ENCODE results near the gene CD3G. TPM values are rescaled to one million over a fixed set of nuclear protein-coding genes. Genes with fewer than 3 reads are reported as not detected.

The CD3G gene
- total and polyA plus RNA-seq, 2 donors (not counting 1 experiment from before 2014, with no cell fraction given), result 0.34 to 0.76 TPM

GRCh38 chr11:118373871-118374270 is 29.7 kb downstream of the CD3G start:
- no peak overlapping the region for H2AFZ ChIP-seq (ENCODE audit: insufficient read depth, low read depth, low read length, poor library complexity, severe bottlenecking)
- H3K9me3 ChIP-seq (ENCODE audit: control extremely low read depth in 1 of 3, control insufficient read depth in 2 of 3, insufficient read depth in 1 of 3, low read length in 2 of 3), result no peaks in the 10 kb centered on the region
- intact Hi-C loops (cut with micrococcal nuclease), result no loop called here
- POLR2A ChIA-PET, result no interaction called here
- Mint-ChIP-seq H3K27me3 (no peaks in the 10 kb centered on the region), H3K4me1 (no peaks in the 10 kb centered on the region), H3K4me3 (no peak overlapping the region), H3K27ac (no peak overlapping the region), H3K9me3 (ENCODE audit: insufficient read depth) (no peaks in the 10 kb centered on the region)
- no peaks in the 10 kb centered on the region for H3K4me1 ChIP-seq (ENCODE audit: control insufficient read depth in 2 of 2, insufficient read depth in 2 of 2, low read length in 2 of 2)
- WGBS (ENCODE audit: insufficient coverage), result 100% methylated on average over 2 of the region's 5 CpGs
- no peaks in the 10 kb centered on the region for H3K79me2 ChIP-seq (ENCODE audit: control insufficient read depth, insufficient read depth, low read length)
- H3K36me3 ChIP-seq (replicated peaks in 1 of 2; ENCODE audit: control extremely low read depth in 1 of 2, control insufficient read depth in 1 of 2, extremely low read depth in 1 of 2, insufficient read depth in 2 of 2, low read length in 1 of 2), result peaks cover 6 to 84% of the 10 kb centered on the region in 2 experiments
- H3K4me2 ChIP-seq (replicated peaks; ENCODE audit: low read depth, low read length, poor library complexity, severe bottlenecking), result no peak overlapping the region
- H3K27me3 ChIP-seq (replicated peaks in 1 of 4; ENCODE audit: control extremely low read depth in 1 of 4, control insufficient read depth in 3 of 4, insufficient read depth in 4 of 4, low read length in 3 of 4), result no peaks in the 10 kb centered on the region
- ATAC-seq (ENCODE audit: low read depth) (no peak), DNase-seq (no peak)
- CTCF ChIA-PET, result interaction anchor here (0.6 to 1.0 kb wide), 2 partner anchors 21 to 78 kb away, joined by 4 read pairs; no protein-coding TSS in a partner anchor
- no peak overlapping the region for H3K4me3 ChIP-seq (ENCODE audit: control extremely low read depth in 1 of 5, extremely low read depth in 1 of 5, insufficient read depth in 1 of 5, low read depth in 2 of 5, low read length in 4 of 5)
- no peak overlapping the region for H3K27ac ChIP-seq (ENCODE audit: low read length in 2 of 2)
- TF ChIP-seq CTCF (IDR thresholded peaks at IDR 0.05) (no peak), EZH2 (IDR thresholded peaks at IDR 0.05; ENCODE audit: borderline replicate concordance, insufficient read depth, low read depth, low read length, poor library complexity, severe bottlenecking) (no peak)
- H3K9ac ChIP-seq (ENCODE audit: low read length), result no peak overlapping the region
- H4K20me1 ChIP-seq (ENCODE audit: control insufficient read depth, insufficient read depth, low read length, poor library complexity, severe bottlenecking), result no peaks in the 10 kb centered on the region

- intact Hi-C loops (cut with micrococcal nuclease), result no loop called here
- WGBS (ENCODE audit: insufficient coverage), result 88% methylated on average over 1 of the region's 3 CpGs
- Histone ChIP-seq H4K20me1 (ENCODE audit: control insufficient read depth, insufficient read depth, low read length, poor library complexity, severe bottlenecking) (no peaks in the 10 kb centered on the region), H3K79me2 (ENCODE audit: control insufficient read depth, insufficient read depth, low read length) (no peaks in the 10 kb centered on the region), H3K4me2 (replicated peaks; ENCODE audit: low read depth, low read length, poor library complexity, severe bottlenecking) (no peak overlapping the region), H3K4me3 (ENCODE audit: control extremely low read depth in 1 of 5, extremely low read depth in 1 of 5, insufficient read depth in 1 of 5, low read depth in 2 of 5, low read length in 4 of 5) (no peak overlapping the region), H3K4me1 (ENCODE audit: control insufficient read depth in 2 of 2, insufficient read depth in 2 of 2, low read length in 2 of 2) (no peaks in the 10 kb centered on the region), H3K36me3 (replicated peaks in 1 of 2; ENCODE audit: control extremely low read depth in 1 of 2, control insufficient read depth in 1 of 2, extremely low read depth in 1 of 2, insufficient read depth in 2 of 2, low read length in 1 of 2) (peaks cover 4 to 84% of the 10 kb centered on the region in 2 experiments), H3K9me3 (ENCODE audit: control extremely low read depth in 1 of 3, control insufficient read depth in 2 of 3, insufficient read depth in 1 of 3, low read length in 2 of 3) (no peaks in the 10 kb centered on the region), H3K9ac (ENCODE audit: low read length) (no peak overlapping the region), H3K27me3 (replicated peaks in 1 of 4; ENCODE audit: control extremely low read depth in 1 of 4, control insufficient read depth in 3 of 4, insufficient read depth in 4 of 4, low read length in 3 of 4) (no peaks in the 10 kb centered on the region), H2AFZ (ENCODE audit: insufficient read depth, low read depth, low read length, poor library complexity, severe bottlenecking) (no peak overlapping the region), H3K27ac (ENCODE audit: low read length in 2 of 2) (no peak overlapping the region)
- H3K27ac Mint-ChIP-seq, result no peak overlapping the region
- DNase-seq, result no peak
- TF ChIP-seq CTCF (IDR thresholded peaks at IDR 0.05) (no peak), EZH2 (IDR thresholded peaks at IDR 0.05; ENCODE audit: borderline replicate concordance, insufficient read depth, low read depth, low read length, poor library complexity, severe bottlenecking) (no peak)
- H3K4me1 Mint-ChIP-seq, result no peaks in the 10 kb centered on the region
- H3K4me3 Mint-ChIP-seq, result no peak overlapping the region
- H3K27me3 Mint-ChIP-seq, result no peaks in the 10 kb centered on the region
- POLR2A ChIA-PET, result interaction anchor here (0.6 kb wide), 1 partner anchor 949 kb away, joined by 3 read pairs; no protein-coding TSS in a partner anchor
- CTCF ChIA-PET, result interaction anchor here (0.6 to 1.2 kb wide), 2 partner anchors 22 to 176 kb away, joined by 3 to 4 read pairs; no protein-coding TSS in a partner anchor
- ATAC-seq (ENCODE audit: low read depth), result no peak
- H3K9me3 Mint-ChIP-seq (ENCODE audit: insufficient read depth), result no peaks in the 10 kb centered on the region
These were observed 30.6 kb downstream of the CD3G start for GRCh38 chr11:118374729-118375128.

Data from B cell (primary cell).